Neural cell (in vitro differentiated cells): ENCODE data around the gene GRID1. TPM values are rescaled to one million over a fixed set of nuclear protein-coding genes. Genes with fewer than 3 reads are reported as not detected.

ENCODE experiments used
- H2AFZ ChIP-seq: fragments of 200-600, 300-800 bp; sonication (generic), shearing (Covaris generic); 2 replicates; pipeline ENCODE4 v1.6.0; 2014; ENCODE audit warnings: low read depth, mild to moderate bottlenecking, antibody characterized with exemption, low read length, moderate library complexity
- H3F3A ChIP-seq: fragments of 200-600 bp; shearing (Covaris generic); 2 replicates; pipeline ENCODE4 v1.6.1; 2016; ENCODE audit warnings: mild to moderate bottlenecking, moderate library complexity, mixed read lengths, antibody characterized with exemption, low read length; ENCODE audit not compliant: insufficient read depth, poor library complexity, severe bottlenecking
- H3K27ac ChIP-seq: fragments of 200-600, 300-800 bp; sonication (generic), shearing (Covaris generic); 2 replicates; pipeline ENCODE4 v1.5.1; 2014; ENCODE audit warnings: mild to moderate bottlenecking, low read length, moderate library complexity
- H3K27me3 ChIP-seq: fragments of 300-800, 200-600 bp; sonication (generic), shearing (Covaris generic); 2 replicates; pipeline ENCODE4 v1.6.0; 2014; ENCODE audit warnings: mild to moderate bottlenecking, low read depth, low read length, moderate library complexity; ENCODE audit not compliant: insufficient read depth
- H3K36me3 ChIP-seq: fragments of 300-800, 200-600 bp; sonication (generic), shearing (Covaris generic); 2 replicates; pipeline ENCODE4 v1.5.1; 2014; ENCODE audit warnings: mild to moderate bottlenecking, antibody characterized with exemption, low read length, moderate library complexity; ENCODE audit not compliant: insufficient read depth
- H3K4me2 ChIP-seq: fragments of 300-800, 200-600 bp; sonication (generic), shearing (Covaris generic); 2 replicates; pipeline ENCODE4 v1.6.0; 2014; ENCODE audit warnings: mild to moderate bottlenecking, low read length
- H3K4me3 ChIP-seq: fragments of 300-800, 200-600 bp; sonication (generic), shearing (Covaris generic); 2 replicates; pipeline ENCODE4 v1.5.1; 2014; ENCODE audit warnings: mild to moderate bottlenecking, low read length, moderate library complexity
- H3K79me2 ChIP-seq: fragments of 200-600 bp; shearing (Covaris generic); replicated peaks from 2 replicates; pipeline ENCODE4 v1.6.0; 2014; ENCODE audit warnings: mild to moderate bottlenecking, low read length, moderate library complexity; ENCODE audit not compliant: insufficient read depth
- H3K9ac ChIP-seq: fragments of 300-800, 200-600 bp; sonication (generic), shearing (Covaris generic); 2 replicates; pipeline ENCODE4 v1.6.1; 2016; ENCODE audit warnings: mild to moderate bottlenecking, low read length, mixed read lengths
- H3K9me2 ChIP-seq: fragments of 200-600 bp; shearing (Covaris generic); 2 replicates; pipeline ENCODE4 v1.6.1; 2016; ENCODE audit warnings: mild to moderate bottlenecking, low read length, mixed read lengths; ENCODE audit not compliant: insufficient read depth
- H3K9me3 ChIP-seq: fragments of 200-600, 300-800 bp; sonication (generic), shearing (Covaris generic); 2 replicates; pipeline ENCODE4 v1.6.1; 2016; ENCODE audit warnings: mild to moderate bottlenecking, mixed run types, low read length, moderate library complexity, mixed read lengths
- H4K20me1 ChIP-seq: fragments of 200-600 bp; shearing (Covaris generic); 2 replicates; pipeline ENCODE4 v1.6.1; 2016; ENCODE audit warnings: mild to moderate bottlenecking, mixed run types; ENCODE audit not compliant: insufficient read depth
- CTCF ChIP-seq: fragments of 450-650 bp; IDR thresholded peaks from 2 replicates; pipeline ENCODE4 v1.5.1; 2014; ENCODE audit warnings: antibody characterized with exemption, mild to moderate bottlenecking, moderate library complexity; ENCODE audit not compliant: poor library complexity, severe bottlenecking
- EP300 ChIP-seq: fragments of 450-650 bp; conservative IDR thresholded peaks from 2 replicates; pipeline ENCODE4 v1.6.1; 2014; ENCODE audit warnings: antibody characterized with exemption, mild to moderate bottlenecking, moderate library complexity; ENCODE audit not compliant: poor library complexity, severe bottlenecking
- EZH2 ChIP-seq: fragments of 200-600, 300-800 bp; shearing (Covaris generic), sonication (generic); IDR thresholded peaks from 2 replicates; pipeline ENCODE4 v1.6.1; 2014; ENCODE audit warnings: antibody characterized with exemption, low read length, borderline replicate concordance, mild to moderate bottlenecking; ENCODE audit not compliant: insufficient read depth, poor library complexity, severe bottlenecking
- MXI1 ChIP-seq: fragments of 450-650 bp; conservative IDR thresholded peaks from 2 replicates; pipeline ENCODE4 v1.6.1; 2014; ENCODE audit warnings: antibody characterized with exemption, mild to moderate bottlenecking; ENCODE audit not compliant: poor library complexity, severe bottlenecking
- POLR2AphosphoS5 ChIP-seq: IDR thresholded peaks from 2 replicates; pipeline ENCODE4 v1.6.1; 2012
- RAD21 ChIP-seq: fragments of 450-650 bp; conservative IDR thresholded peaks from 2 replicates; pipeline ENCODE4 v1.6.1; 2014; ENCODE audit warnings: antibody characterized with exemption, mild to moderate bottlenecking, moderate library complexity
- REST ChIP-seq: IDR thresholded peaks from 2 replicates; pipeline ENCODE4 v1.6.1; 2012; ENCODE audit warnings: borderline replicate concordance
- SMC3 ChIP-seq: fragments of 450-650 bp; conservative IDR thresholded peaks from 2 replicates; pipeline ENCODE4 v1.6.1; 2014; ENCODE audit warnings: antibody characterized with exemption, mild to moderate bottlenecking, moderate library complexity; ENCODE audit not compliant: poor library complexity
- TAF1 ChIP-seq: IDR thresholded peaks from 2 replicates; pipeline ENCODE4 v1.6.1; 2012; ENCODE audit warnings: low read depth
- polyA plus RNA-seq: library from polyadenylated mRNA; depleted of rRNA; stranded (reverse); fragments of >200 nt; gene quantifications from 2 replicates; pipeline ENCODE4 v1.2.3, GENCODE V29; 2014

Gene GRID1
- polyA plus RNA-seq, 1 donor from 2014 or later = 7.3 TPM

GRCh38 chr10:86046845-86047460 is 319.6 kb downstream of the GRID1 start:
- H3K9me2 ChIP-seq = no peaks in the 10 kb centered on the region
- no peaks in the 10 kb centered on the region for H3F3A ChIP-seq
- H3K4me3 ChIP-seq = no peak overlapping the region
- no peak overlapping the region for H2AFZ ChIP-seq
- TF ChIP-seq CTCF (no peak), TAF1 (no peak), EZH2 (no peak), EP300 (no peak), RAD21 (no peak), POLR2AphosphoS5 (no peak), MXI1 (no peak), SMC3 (no peak), REST (no peak)
- H3K9me3 ChIP-seq = no peaks in the 10 kb centered on the region
- no peaks in the 10 kb centered on the region for H4K20me1 ChIP-seq
- H3K9ac ChIP-seq = no peak overlapping the region
- H3K27ac ChIP-seq = no peak overlapping the region
- no peak overlapping the region for H3K4me2 ChIP-seq
- H3K36me3 ChIP-seq = no peaks in the 10 kb centered on the region
- no peaks in the 10 kb centered on the region for H3K27me3 ChIP-seq
- H3K79me2 ChIP-seq = no peaks in the 10 kb centered on the region

GRCh38 chr10:86045896-86046295 is 320.7 kb downstream of the GRID1 start:
- Histone ChIP-seq H3K79me2 (no peaks in the 10 kb centered on the region), H3K36me3 (no peaks in the 10 kb centered on the region)

More at GRCh38 chr10:86045896-86046295, 320.7 kb downstream of the GRID1 start:
- Histone ChIP-seq H3K4me2 (no peak overlapping the region), H3K9me3 (no peaks in the 10 kb centered on the region), H3K4me3 (no peak overlapping the region), H3F3A (no peaks in the 10 kb centered on the region), H3K9me2 (no peaks in the 10 kb centered on the region), H4K20me1 (no peaks in the 10 kb centered on the region), H2AFZ (no peak overlapping the region), H3K27me3 (no peaks in the 10 kb centered on the region), H3K27ac (no peak overlapping the region), H3K9ac (no peak overlapping the region)
- TF ChIP-seq SMC3 = no peak
- TF ChIP-seq EP300 = no peak
- TF ChIP-seq POLR2AphosphoS5 = no peak
- TF ChIP-seq EZH2 = no peak
- TF ChIP-seq RAD21 = no peak
- TF ChIP-seq REST = no peak
- TF ChIP-seq CTCF = no peak
- TF ChIP-seq MXI1 = no peak
- no peak for TF ChIP-seq TAF1
